Naive thymus-derived CD4-positive, alpha-beta T cell (primary cell): ENCODE measurements around the gene EXOC2. TPM values are rescaled to one million over a fixed set of nuclear protein-coding genes. Genes with fewer than 3 reads are reported as not detected.

ENCODE experiments used
- ATAC-seq: fragments of 150-1000 bp; cut with Tn5 transposase; 2 replicates; pipeline ENCODE4 v1.10.0; 2021; ENCODE audit warnings: mild to moderate bottlenecking, moderate library complexity
- CTCF ChIA-PET: fragments of 350-600 bp; sonication (Branson Sonifier 250); formaldehyde crosslinking; loops from one replicate; lab custom pipeline; 2021; ENCODE audit warnings: antibody characterized with exemption; lab: Charles Lee
- POLR2A ChIA-PET: fragments of 350-600 bp; sonication (Branson Sonifier 250); formaldehyde crosslinking; loops from one replicate; lab custom pipeline; 2021; ENCODE audit warnings: antibody characterized with exemption, inconsistent platforms; lab: Charles Lee
- DNase-seq, 9 donors: peaks; one replicate each; pipeline versions ENCODE4 v3.0.0 to v3.0.0-alpha.2; 2020 to 2022; ENCODE audit warnings: mixed read lengths in 1 of 9
- H3K27ac ChIP-seq: one replicate; pipeline ENCODE4 v1.7.0; 2013; ENCODE audit warnings: mild to moderate bottlenecking, low read depth, low read length, moderate library complexity
- H3K27me3 ChIP-seq, 2 donors: one replicate each; pipeline ENCODE4 v1.7.0; 2013; ENCODE audit warnings: low read length in 2 of 2, mild to moderate bottlenecking in 2 of 2, moderate library complexity in 2 of 2; ENCODE audit not compliant: control insufficient read depth in 2 of 2, insufficient read depth in 2 of 2
- H3K36me3 ChIP-seq, 3 experiments: 1 replicate in 2 of 3; 2 replicates in 1 of 3; pipeline ENCODE4 v1.7.0; 2013; ENCODE audit warnings: low read length in 3 of 3, mild to moderate bottlenecking in 3 of 3, moderate library complexity in 1 of 3; ENCODE audit not compliant: insufficient read depth in 3 of 3, control insufficient read depth in 2 of 3
- H3K4me1 ChIP-seq, 2 donors: one replicate each; pipeline ENCODE4 v1.7.0; 2013; ENCODE audit warnings: low read length in 2 of 2, mild to moderate bottlenecking in 2 of 2, moderate library complexity in 1 of 2; ENCODE audit not compliant: control insufficient read depth in 2 of 2, insufficient read depth in 2 of 2
- H3K4me3 ChIP-seq: 2 replicates; pipeline ENCODE4 v1.7.0; 2013; ENCODE audit warnings: mild to moderate bottlenecking, low read length
- H3K9me3 ChIP-seq, 3 experiments: 1 replicate in 2 of 3; 2 replicates in 1 of 3; pipeline ENCODE4 v1.7.0; 2013; ENCODE audit warnings: low read length in 3 of 3; ENCODE audit not compliant: control insufficient read depth in 2 of 3
- H3K27ac Mint-ChIP-seq, 9 donors: one replicate each; pipeline ENCODE4 v1.8.0; 2020 to 2022; ENCODE audit warnings: mixed read lengths in 9 of 9, mild to moderate bottlenecking in 8 of 9, moderate library complexity in 5 of 9, inconsistent platforms in 2 of 9
- H3K27me3 Mint-ChIP-seq, 5 donors: one replicate each; pipeline ENCODE4 v1.8.0; 2021 to 2022; ENCODE audit warnings: mixed read lengths in 5 of 5, mild to moderate bottlenecking in 1 of 5
- H3K36me3 Mint-ChIP-seq, 5 donors: one replicate each; pipeline ENCODE4 v1.8.0; 2020 to 2022; ENCODE audit warnings: mixed read lengths in 5 of 5, mild to moderate bottlenecking in 3 of 5, inconsistent platforms in 1 of 5
- H3K4me1 Mint-ChIP-seq, 7 donors: one replicate each; pipeline ENCODE4 v1.8.0; 2020 to 2022; ENCODE audit warnings: mixed read lengths in 7 of 7, mild to moderate bottlenecking in 3 of 7, inconsistent platforms in 1 of 7
- H3K4me3 Mint-ChIP-seq, 10 donors: one replicate each; pipeline ENCODE4 v1.8.0; 2020 to 2022; ENCODE audit warnings: mild to moderate bottlenecking in 10 of 10, mixed read lengths in 10 of 10, moderate library complexity in 6 of 10, inconsistent platforms in 2 of 10
- H3K9me3 Mint-ChIP-seq, 11 donors: one replicate each; pipeline ENCODE4 v1.8.0; 2020 to 2022; ENCODE audit warnings: mixed read lengths in 11 of 11, mild to moderate bottlenecking in 4 of 11, inconsistent platforms in 1 of 11, moderate library complexity in 1 of 11
- intact Hi-C, 2 donors: fragments of 100-400 bp; cut with micrococcal nuclease; formaldehyde crosslinking; loops; one replicate each; pipeline ENCODE4 v1.15.1; 2023
- polyA plus RNA-seq, 2 donors: library from polyadenylated mRNA; unstranded; fragments of 300-500 nt; fragmentation: Illumina TruSeq; gene quantifications; one replicate each; pipeline ENCODE4 v1.2.3, GENCODE V29; 2021
- total RNA-seq, 6 experiments: library from RNA in 5 of 6; stranded (reverse) in 5 of 6; gene quantifications; 1 replicate in 5 of 6; 2 replicates in 1 of 6; pipeline ENCODE4 v1.2.3 and lab custom pipeline; 2021 to 2026

Gene EXOC2
- total and polyA plus RNA-seq, 7 experiments from 2014 or later = 26.7 to 45.4 (median 38.8) TPM

GRCh38 chr6:551405-551804, 141.5 kb downstream of the EXOC2 start:
- intact Hi-C loops = loop anchor here in 1 of 2 donors (2.0 kb wide), 1 partner anchor 163 kb away; no protein-coding TSS in a partner anchor
- H3K9me3 ChIP-seq = no peaks in the 10 kb centered on the region
- H3K4me1 ChIP-seq = peaks cover 4 to 13% of the 10 kb centered on the region in 2 donors
- Mint-ChIP-seq H3K4me3 (no peak overlapping the region), H3K4me1 (peaks cover 5 to 48% (median 12%) of the 10 kb centered on the region in 7 donors), H3K27me3 (no peaks in the 10 kb centered on the region), H3K27ac (peak overlapping the region in 2 of 9 donors; percentile 7 to 22), H3K9me3 (peaks cover 0 to 4% (median 0%) of the 10 kb centered on the region in 11 donors), H3K36me3 (peaks cover 9 to 42% (median 13%) of the 10 kb centered on the region in 5 donors)
- H3K27ac ChIP-seq = no peak overlapping the region
- DNase-seq (no peak), ATAC-seq (peak; percentile 24)
- peaks cover 0 to 17% (median 7%) of the 10 kb centered on the region in 3 experiments for H3K36me3 ChIP-seq
- ChIA-PET POLR2A (no interaction called here), CTCF (interaction anchor here (0.6 to 0.7 kb wide), 2 partner anchors 110 to 160 kb away, joined by 3 read pairs; partner anchors contain the start of gene IRF4)
- H3K4me3 ChIP-seq = no peak overlapping the region
- no peaks in the 10 kb centered on the region for H3K27me3 ChIP-seq

- H3K36me3 Mint-ChIP-seq = peaks cover 0 to 41% (median 17%) of the 10 kb centered on the region in 5 donors
- H3K9me3 ChIP-seq = no peaks in the 10 kb centered on the region
- H3K27me3 ChIP-seq = no peaks in the 10 kb centered on the region
- POLR2A ChIA-PET = interaction anchor here (1.3 to 1.6 kb wide), 2 partner anchors 54 to 159 kb away, joined by 3 to 7 read pairs; no protein-coding TSS in a partner anchor
- H3K9me3 Mint-ChIP-seq = peaks cover 0 to 4% (median 0%) of the 10 kb centered on the region in 11 donors
- H3K4me1 Mint-ChIP-seq = peaks cover 5 to 48% (median 12%) of the 10 kb centered on the region in 7 donors
- H3K4me3 Mint-ChIP-seq = no peak overlapping the region
- no peak for ATAC-seq
- intact Hi-C loops = loop anchor here (2.0 to 5.0 kb wide), 5 partner anchors 38 to 161 kb away; partner anchors contain the start of gene IRF4 (in 1 of the 2)
- no peak for DNase-seq
- H3K36me3 ChIP-seq = peaks cover 0 to 8% (median 0%) of the 10 kb centered on the region in 3 experiments
- peak overlapping the region in 3 of 9 donors; percentile 37 to 49 (median 43) for H3K27ac Mint-ChIP-seq
- no peak overlapping the region for H3K27ac ChIP-seq
- CTCF ChIA-PET = interaction anchor here (1.0 kb wide), 1 partner anchor 140 kb away, joined by 3 read pairs; no protein-coding TSS in a partner anchor
- H3K27me3 Mint-ChIP-seq = no peaks in the 10 kb centered on the region
- H3K4me3 ChIP-seq = no peak overlapping the region
- peaks cover 4 to 13% of the 10 kb centered on the region in 2 donors for H3K4me1 ChIP-seq
Measured at GRCh38 chr6:549906-550305, 143.0 kb downstream of the EXOC2 start.

- H3K36me3 Mint-ChIP-seq = peaks cover 0 to 45% (median 25%) of the 10 kb centered on the region in 5 donors
- Histone ChIP-seq H3K36me3 (peaks cover 0 to 6% (median 0%) of the 10 kb centered on the region in 3 experiments), H3K27ac (no peak overlapping the region), H3K4me3 (no peak overlapping the region), H3K9me3 (no peaks in the 10 kb centered on the region), H3K27me3 (no peaks in the 10 kb centered on the region), H3K4me1 (peaks cover 4 to 13% of the 10 kb centered on the region in 2 donors)
- ATAC-seq = peak; percentile 44
- intact Hi-C loops = loop anchor here (2.0 to 5.0 kb wide), 4 partner anchors 36 to 158 kb away; partner anchors contain the start of gene IRF4 (in 1 of the 2)
- H3K27me3 Mint-ChIP-seq = no peaks in the 10 kb centered on the region
- CTCF ChIA-PET = no interaction called here
- H3K9me3 Mint-ChIP-seq = peaks cover 0 to 6% (median 0%) of the 10 kb centered on the region in 11 donors
- H3K4me3 Mint-ChIP-seq = peak overlapping the region in 3 of 10 donors; percentile 4 to 74 (median 60)
- POLR2A ChIA-PET = no interaction called here
- DNase-seq = peak in 2 of 9 donors; percentile 3 to 41
- H3K4me1 Mint-ChIP-seq = peaks cover 5 to 54% (median 12%) of the 10 kb centered on the region in 7 donors
- H3K27ac Mint-ChIP-seq = peak overlapping the region in 8 of 9 donors; percentile 3 to 81 (median 60)
Measured at GRCh38 chr6:548517-548916, 144.4 kb downstream of the EXOC2 start.

- peaks cover 3 to 45% (median 29%) of the 10 kb centered on the region in 5 donors for H3K36me3 Mint-ChIP-seq
- no peaks in the 10 kb centered on the region for H3K27me3 ChIP-seq
- POLR2A ChIA-PET = no interaction called here
- peak overlapping the region in 8 of 9 donors; percentile 3 to 81 (median 60) for H3K27ac Mint-ChIP-seq
- CTCF ChIA-PET = no interaction called here
- peaks cover 0 to 6% (median 0%) of the 10 kb centered on the region in 11 donors for H3K9me3 Mint-ChIP-seq
- no peaks in the 10 kb centered on the region for H3K27me3 Mint-ChIP-seq
- no peaks in the 10 kb centered on the region for H3K9me3 ChIP-seq
- H3K27ac ChIP-seq = no peak overlapping the region
- H3K4me3 ChIP-seq = no peak overlapping the region
- peaks cover 4 to 13% of the 10 kb centered on the region in 2 donors for H3K4me1 ChIP-seq
- DNase-seq (no peak), ATAC-seq (no peak)
- peaks cover 5 to 56% (median 12%) of the 10 kb centered on the region in 7 donors for H3K4me1 Mint-ChIP-seq
- intact Hi-C loops = loop anchor here (2.0 to 5.0 kb wide), 4 partner anchors 36 to 157 kb away; partner anchors contain the start of gene IRF4 (in 1 of the 2)
- H3K4me3 Mint-ChIP-seq = peak overlapping the region in 2 of 10 donors; percentile 60 to 74
- H3K36me3 ChIP-seq = peaks cover 0 to 5% (median 0%) of the 10 kb centered on the region in 3 experiments
Measured at GRCh38 chr6:548091-548490, 144.8 kb downstream of the EXOC2 start.

GRCh38 chr6:540490-540889, 152.4 kb downstream of the EXOC2 start:
- Mint-ChIP-seq H3K27me3 (no peaks in the 10 kb centered on the region), H3K36me3 (peaks cover 20 to 79% (median 76%) of the 10 kb centered on the region in 5 donors), H3K27ac (no peak overlapping the region), H3K4me1 (peaks cover 0 to 9% (median 0%) of the 10 kb centered on the region in 7 donors), H3K4me3 (no peak overlapping the region), H3K9me3 (peaks cover 2 to 22% (median 7%) of the 10 kb centered on the region in 11 donors)
- Histone ChIP-seq H3K27me3 (no peaks in the 10 kb centered on the region), H3K36me3 (peaks cover 0 to 32% (median 0%) of the 10 kb centered on the region in 3 experiments), H3K27ac (no peak overlapping the region), H3K4me1 (no peaks in the 10 kb centered on the region), H3K4me3 (no peak overlapping the region), H3K9me3 (no peaks in the 10 kb centered on the region)
- intact Hi-C loops = no loop called here
- ATAC-seq (no peak), DNase-seq (no peak)
- ChIA-PET CTCF (no interaction called here), POLR2A (interaction anchor here (1.1 kb wide), 1 partner anchor 106 kb away, joined by 3 read pairs; no protein-coding TSS in a partner anchor)

- Histone ChIP-seq H3K36me3 (peaks cover 0 to 19% (median 0%) of the 10 kb centered on the region in 3 experiments), H3K27ac (no peak overlapping the region), H3K27me3 (no peaks in the 10 kb centered on the region), H3K4me3 (no peak overlapping the region), H3K9me3 (no peaks in the 10 kb centered on the region), H3K4me1 (no peaks in the 10 kb centered on the region)
- Mint-ChIP-seq H3K27ac (no peak overlapping the region), H3K9me3 (peaks cover 2 to 18% (median 7%) of the 10 kb centered on the region in 11 donors), H3K27me3 (no peaks in the 10 kb centered on the region), H3K36me3 (peaks cover 7 to 76% (median 57%) of the 10 kb centered on the region in 5 donors), H3K4me3 (no peak overlapping the region), H3K4me1 (peaks cover 0 to 4% (median 0%) of the 10 kb centered on the region in 7 donors)
- DNase-seq = no peak
- ATAC-seq = no peak
- POLR2A ChIA-PET = no interaction called here
- intact Hi-C loops = no loop called here
- CTCF ChIA-PET = no interaction called here
Measured at GRCh38 chr6:537114-537513, 155.8 kb downstream of the EXOC2 start.
